Ammon's horn (tissue), 1 donor: ENCODE results near the gene CTSA.
"Not testable (repeated sequence)": the region's sequence is repeated elsewhere in the genome, so short reads cannot be mapped to it uniquely, and the experiment has no call there.

Experiments
- DNase-seq: peaks from one replicate; pipeline ENCODE4 v3.0.0-alpha.2; 2016; ENCODE audit warnings: low spot score

The CTSA gene

GRCh38 chr20:45918182-45918737, 27.1 kb downstream of the CTSA start:
- no peak for DNase-seq

- DNase-seq, result no peak
Observed at GRCh38 chr20:45918779-45919537, 27.8 kb downstream of the CTSA start.

- DNase-seq, result no peak
Observed at GRCh38 chr20:45919542-45920399, 28.6 kb downstream of the CTSA start.

GRCh38 chr20:45920462-45921336, 29.6 kb downstream of the CTSA start:
- DNase-seq, result no peak

- no peak for DNase-seq
Observed at GRCh38 chr20:45921337-45922189, 30.4 kb downstream of the CTSA start.

GRCh38 chr20:45924391-45925261, 33.5 kb downstream of the CTSA start:
- peak; percentile 60 for DNase-seq

GRCh38 chr20:45925821-45926506, 34.8 kb downstream of the CTSA start:
- no peak for DNase-seq

- no peak for DNase-seq
Observed at GRCh38 chr20:45926731-45927070, 35.6 kb downstream of the CTSA start.

- DNase-seq, result no peak
Observed at GRCh38 chr20:45927071-45927878, 36.1 kb downstream of the CTSA start.

GRCh38 chr20:45931680-45932079, 40.5 kb downstream of the CTSA start:
- not testable (repeated sequence) for DNase-seq

GRCh38 chr20:45933266-45934045, 42.3 kb downstream of the CTSA start:
- DNase-seq, result peak; percentile 84

GRCh38 chr20:45934046-45934585, 43.0 kb downstream of the CTSA start:
- DNase-seq, result peak; percentile 78

- DNase-seq, result peak; percentile 98
Observed at GRCh38 chr20:45934586-45935415, 43.7 kb downstream of the CTSA start, which contains the start of gene PCIF1. Gene PCIF1, plus strand, starts transcription at chr20:45934683. Its CDS starts 4,317 bp downstream, at chr20:45939000.

- peak; percentile 41 for DNase-seq
Observed at GRCh38 chr20:45935416-45936046, 44.4 kb downstream of the CTSA start.

- no peak for DNase-seq
Observed at GRCh38 chr20:45937765-45938164, 46.6 kb downstream of the CTSA start.
